Hindlimb muscle (tissue), 1 donor: Measurements from ENCODE around the gene CSGALNACT2. TPM values are rescaled to one million over a fixed set of nuclear protein-coding genes. Genes with fewer than 3 reads are reported as not detected.

Experiments used
- DNase-seq: peaks from one replicate; pipeline ENCODE4 v3.0.0-alpha.2; 2013
- polyA plus RNA-seq: library from polyadenylated mRNA; unstranded; fragments of 120-200 nt; gene quantifications from one replicate; pipeline ENCODE4 v1.2.1, GENCODE V29; 2013; ENCODE audit not compliant: insufficient read length

Gene CSGALNACT2
- polyA plus RNA-seq, 1 donor = 24.2 TPM

- no peak for DNase-seq
Measured at GRCh38 chr10:43230101-43230908, 92.1 kb downstream of the CSGALNACT2 start.

GRCh38 chr10:43230909-43231522, 92.8 kb downstream of the CSGALNACT2 start:
- DNase-seq = no peak

- no peak for DNase-seq
Measured at GRCh38 chr10:43231523-43232078, 93.4 kb downstream of the CSGALNACT2 start.

- DNase-seq = no peak
Measured at GRCh38 chr10:43233601-43234430, 95.6 kb downstream of the CSGALNACT2 start.

- DNase-seq = no peak
Measured at GRCh38 chr10:43234471-43235041, 96.3 kb downstream of the CSGALNACT2 start.

Other genes with a start within 250 kb of the CSGALNACT2 start
- 4.7 TPM for gene RET, start 61.4 kb upstream of the CSGALNACT2 start, polyA plus RNA-seq
- gene RASGEF1A, start 128.6 kb downstream of the CSGALNACT2 start, polyA plus RNA-seq = 0.22 TPM
- 1.1 TPM for gene FXYD4, start 233.2 kb downstream of the CSGALNACT2 start, polyA plus RNA-seq